Measurements from ENCODE around the gene PFDN2. TPM values are rescaled to one million over a fixed set of nuclear protein-coding genes. Genes with fewer than 3 reads are reported as not detected.
"Not testable (repeated sequence)": the region's sequence is repeated elsewhere in the genome, so short reads cannot be mapped to it uniquely, and the experiment has no call there.

PFDN2 gene
- total RNA-seq, 1 donor from 2014 or later, result 90.0 TPM

DNA sequence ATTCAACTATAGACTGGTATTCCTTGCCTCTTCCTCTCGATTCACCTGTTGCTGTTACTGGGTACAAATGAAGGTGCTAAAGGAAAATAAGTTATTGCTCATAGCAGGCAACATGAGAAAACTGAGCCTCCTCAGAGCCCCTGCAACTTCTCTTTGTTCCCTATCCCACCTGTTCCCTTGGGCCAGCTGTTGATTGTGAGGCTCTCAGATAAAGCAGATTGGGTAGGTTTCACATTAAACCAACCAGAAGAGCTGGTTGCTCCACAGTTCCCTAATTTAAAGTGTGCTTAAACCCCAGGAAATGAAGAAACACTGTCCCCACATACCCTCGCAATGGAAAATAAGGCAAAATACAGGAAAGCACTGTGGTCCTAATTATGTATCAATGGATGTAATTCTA, 9.8 kb upstream of the PFDN2 start:
- no peaks in the 10 kb centered on the region for H3K27me3 Mint-ChIP-seq (ENCODE audit: low read depth)
- peaks cover 18% of the 10 kb centered on the region for H3K36me3 Mint-ChIP-seq (ENCODE audit: low read depth)
- H3K9me3 Mint-ChIP-seq, result no peaks in the 10 kb centered on the region
- TF ChIP-seq, protein P1, sequence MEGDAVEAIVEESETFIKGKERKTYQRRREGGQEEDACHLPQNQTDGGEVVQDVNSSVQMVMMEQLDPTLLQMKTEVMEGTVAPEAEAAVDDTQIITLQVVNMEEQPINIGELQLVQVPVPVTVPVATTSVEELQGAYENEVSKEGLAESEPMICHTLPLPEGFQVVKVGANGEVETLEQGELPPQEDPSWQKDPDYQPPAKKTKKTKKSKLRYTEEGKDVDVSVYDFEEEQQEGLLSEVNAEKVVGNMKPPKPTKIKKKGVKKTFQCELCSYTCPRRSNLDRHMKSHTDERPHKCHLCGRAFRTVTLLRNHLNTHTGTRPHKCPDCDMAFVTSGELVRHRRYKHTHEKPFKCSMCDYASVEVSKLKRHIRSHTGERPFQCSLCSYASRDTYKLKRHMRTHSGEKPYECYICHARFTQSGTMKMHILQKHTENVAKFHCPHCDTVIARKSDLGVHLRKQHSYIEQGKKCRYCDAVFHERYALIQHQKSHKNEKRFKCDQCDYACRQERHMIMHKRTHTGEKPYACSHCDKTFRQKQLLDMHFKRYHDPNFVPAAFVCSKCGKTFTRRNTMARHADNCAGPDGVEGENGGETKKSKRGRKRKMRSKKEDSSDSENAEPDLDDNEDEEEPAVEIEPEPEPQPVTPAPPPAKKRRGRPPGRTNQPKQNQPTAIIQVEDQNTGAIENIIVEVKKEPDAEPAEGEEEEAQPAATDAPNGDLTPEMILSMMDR (conservative IDR thresholded peaks at IDR 0.05), result no peak
- no peak for DNase-seq (ENCODE audit: low read depth, low spot score)
- H3K4me3 Mint-ChIP-seq, result peak overlapping the region; percentile 49
- no peak overlapping the region for H3K27ac Mint-ChIP-seq (ENCODE audit: unreplicated experiment)
- peaks cover 27% of the 10 kb centered on the region for H3K4me1 Mint-ChIP-seq

DNA sequence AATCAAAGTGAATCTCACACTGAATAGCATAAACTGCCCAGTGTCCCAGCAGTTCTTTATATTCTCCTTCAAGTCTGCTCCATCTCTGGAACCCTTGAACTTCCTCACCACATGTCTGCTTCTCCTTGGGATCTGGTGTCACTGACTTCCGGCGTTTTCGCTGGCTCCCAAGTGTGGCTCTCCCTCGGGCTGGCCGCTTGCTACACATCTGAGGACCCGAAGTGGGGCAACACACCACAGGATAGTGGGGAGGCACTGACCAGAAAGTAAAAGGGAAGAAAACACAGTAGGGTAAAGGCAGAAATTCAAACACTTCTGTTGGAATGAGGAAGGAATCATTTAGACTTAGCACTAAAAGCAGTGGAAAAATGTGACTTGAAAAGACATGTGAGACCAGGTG, 5.1 kb upstream of the PFDN2 start:
- H3K4me3 Mint-ChIP-seq, result peak overlapping the region; percentile 6
- H3K36me3 Mint-ChIP-seq (ENCODE audit: low read depth), result peaks cover 22% of the 10 kb centered on the region
- no peak overlapping the region for H3K27ac Mint-ChIP-seq (ENCODE audit: unreplicated experiment)
- H3K9me3 Mint-ChIP-seq, result no peaks in the 10 kb centered on the region
- peaks cover 24% of the 10 kb centered on the region for H3K4me1 Mint-ChIP-seq
- no peak for DNase-seq (ENCODE audit: low read depth, low spot score)
- no peaks in the 10 kb centered on the region for H3K27me3 Mint-ChIP-seq (ENCODE audit: low read depth)
- TF ChIP-seq, protein P1 (conservative IDR thresholded peaks at IDR 0.05), result no peak

DNA sequence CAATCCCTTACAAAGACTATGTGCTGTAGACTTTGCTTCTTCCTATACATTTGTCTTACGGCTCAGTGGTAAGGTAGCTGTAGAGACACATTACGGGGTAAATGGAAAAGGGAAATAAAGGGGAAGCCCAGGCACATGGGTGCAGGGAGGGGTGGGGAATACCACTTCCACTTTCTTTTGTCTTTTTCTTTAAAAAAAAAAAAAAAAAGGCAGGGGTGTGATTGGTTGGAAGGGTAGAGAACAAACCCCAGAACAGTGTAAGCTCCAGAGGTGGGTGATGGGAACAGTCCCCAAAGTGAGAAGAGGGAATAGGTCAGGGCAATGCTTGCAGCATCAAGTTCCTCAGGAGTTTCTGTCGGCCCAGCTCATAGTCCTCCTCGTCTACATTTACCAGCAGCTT, 4.0 kb upstream of the PFDN2 start:
- Mint-ChIP-seq H3K36me3 (ENCODE audit: low read depth) (peaks cover 20% of the 10 kb centered on the region), H3K27ac (ENCODE audit: unreplicated experiment) (no peak overlapping the region), H3K4me3 (no peak overlapping the region), H3K9me3 (no peaks in the 10 kb centered on the region), H3K27me3 (ENCODE audit: low read depth) (no peaks in the 10 kb centered on the region), H3K4me1 (peaks cover 29% of the 10 kb centered on the region)
- DNase-seq (ENCODE audit: low read depth, low spot score), result no peak
- TF ChIP-seq, protein P1 (conservative IDR thresholded peaks at IDR 0.05), result no peak

DNA sequence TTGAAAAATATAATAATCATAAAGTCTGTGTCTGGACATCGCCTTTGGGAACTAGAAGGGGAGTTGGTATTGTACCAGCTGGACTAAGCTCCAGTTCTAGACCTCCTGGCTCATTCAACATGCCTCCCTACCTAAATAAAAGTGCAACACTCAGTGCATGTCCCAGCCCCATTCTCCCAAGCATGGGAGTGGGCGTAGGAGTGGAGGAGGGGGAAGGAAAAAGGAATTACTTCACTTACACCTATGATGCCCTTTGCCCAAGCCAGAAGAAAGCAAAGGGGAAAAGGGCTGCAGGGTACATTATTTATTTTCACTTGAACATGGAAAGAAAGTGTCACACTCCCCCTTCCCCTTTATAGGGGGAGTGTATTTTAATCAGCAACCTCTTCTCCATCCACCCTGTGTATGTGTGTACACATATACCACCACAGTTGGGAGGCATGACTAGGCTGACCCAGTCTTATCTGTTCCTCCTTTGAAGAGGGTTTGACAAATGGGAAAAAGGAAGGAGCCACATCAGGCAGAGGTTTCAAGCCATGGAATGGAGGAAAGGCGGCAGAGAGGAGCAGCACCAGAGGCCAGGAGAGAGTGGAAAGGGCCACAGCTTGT, 3.3 kb upstream of the PFDN2 start:
- no peak overlapping the region for H3K27ac Mint-ChIP-seq (ENCODE audit: unreplicated experiment)
- no peaks in the 10 kb centered on the region for H3K27me3 Mint-ChIP-seq (ENCODE audit: low read depth)
- TF ChIP-seq, protein P1 (conservative IDR thresholded peaks at IDR 0.05), result no peak
- DNase-seq (ENCODE audit: low read depth, low spot score), result no peak
- H3K36me3 Mint-ChIP-seq (ENCODE audit: low read depth), result peaks cover 17% of the 10 kb centered on the region
- H3K4me1 Mint-ChIP-seq, result peaks cover 30% of the 10 kb centered on the region
- H3K4me3 Mint-ChIP-seq, result peak overlapping the region; percentile 70
- H3K9me3 Mint-ChIP-seq, result no peaks in the 10 kb centered on the region

DNA sequence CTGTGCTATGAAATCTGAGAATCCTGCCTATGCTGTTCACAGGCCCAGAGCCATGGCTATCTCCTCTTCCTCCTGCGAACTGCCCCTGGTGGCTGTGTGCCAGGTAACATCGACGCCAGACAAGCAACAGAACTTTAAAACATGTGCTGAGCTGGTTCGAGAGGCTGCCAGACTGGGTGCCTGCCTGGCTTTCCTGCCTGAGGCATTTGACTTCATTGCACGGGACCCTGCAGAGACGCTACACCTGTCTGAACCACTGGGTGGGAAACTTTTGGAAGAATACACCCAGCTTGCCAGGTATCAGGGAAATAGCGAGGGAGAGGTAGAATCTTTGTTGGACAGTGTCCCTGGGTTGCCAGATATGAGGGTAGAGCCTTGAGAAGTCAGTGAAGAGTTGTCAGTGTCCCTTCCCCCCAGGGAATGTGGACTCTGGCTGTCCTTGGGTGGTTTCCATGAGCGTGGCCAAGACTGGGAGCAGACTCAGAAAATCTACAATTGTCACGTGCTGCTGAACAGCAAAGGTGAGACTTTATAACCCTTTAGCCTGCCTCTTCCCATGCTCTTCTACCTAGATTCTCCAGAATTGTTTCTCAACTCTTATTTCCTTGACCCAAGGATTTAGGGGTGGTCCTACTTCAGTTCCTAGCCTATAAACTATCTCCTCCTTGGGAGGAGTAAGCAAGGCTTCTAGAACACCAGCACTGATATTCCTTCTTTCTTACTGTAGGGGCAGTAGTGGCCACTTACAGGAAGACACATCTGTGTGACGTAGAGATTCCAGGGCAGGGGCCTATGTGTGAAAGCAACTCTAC, 1.5 kb upstream of the PFDN2 start:
- Mint-ChIP-seq H3K4me1 (peaks cover 37% of the 10 kb centered on the region), H3K4me3 (peak overlapping the region; percentile 98), H3K9me3 (no peaks in the 10 kb centered on the region), H3K27me3 (ENCODE audit: low read depth) (no peaks in the 10 kb centered on the region), H3K27ac (ENCODE audit: unreplicated experiment) (peak overlapping the region; percentile 27), H3K36me3 (ENCODE audit: low read depth) (peaks cover 12% of the 10 kb centered on the region)
- TF ChIP-seq, protein P1 (conservative IDR thresholded peaks at IDR 0.05), result peak; percentile 53
- DNase-seq (ENCODE audit: low read depth, low spot score), result no peak

DNA sequence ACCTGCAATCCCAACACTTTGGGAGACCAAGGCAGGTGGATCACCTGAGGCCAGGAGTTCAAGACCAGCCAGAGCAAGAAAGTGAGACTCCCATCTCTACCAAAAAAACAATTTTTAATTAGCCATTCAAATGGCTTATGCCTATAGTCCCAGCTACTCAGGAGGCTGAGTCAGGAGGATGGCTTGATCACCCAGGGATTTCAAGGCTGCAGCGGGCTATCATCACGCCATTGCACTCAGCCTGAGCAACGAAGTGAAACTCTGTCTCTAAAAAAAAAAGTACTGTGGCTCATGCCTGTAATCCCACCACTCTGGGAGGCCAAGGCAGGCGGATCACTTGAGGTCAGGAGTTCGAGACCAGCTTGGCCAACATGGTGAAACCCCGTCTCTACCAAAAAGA, 1.9 kb downstream of the PFDN2 start:
- H3K27ac Mint-ChIP-seq (ENCODE audit: unreplicated experiment); H3K27me3 Mint-ChIP-seq (ENCODE audit: low read depth); H3K9me3 Mint-ChIP-seq; DNase-seq (ENCODE audit: low read depth, low spot score); H3K36me3 Mint-ChIP-seq (ENCODE audit: low read depth): not testable (repeated sequence)
- Mint-ChIP-seq H3K4me1 (peaks cover 37% of the 10 kb centered on the region), H3K4me3 (peak overlapping the region; percentile 98)

Measured in neural crest cell (in vitro differentiated cells).